Tibial nerve (tissue), 3 donors: ENCODE measurements around the gene BCL2L11.

Experiments used
- CTCF ChIP-seq, 5 experiments: fragments of 200-600 bp in 3 of 5; fragments of 450-650 bp in 2 of 5; sonication (generic) in 3 of 5; IDR thresholded peaks; one replicate each; pipeline ENCODE4 v1.5.1; 2016 to 2019; ENCODE audit warnings: antibody characterized with exemption in 5 of 5, mild to moderate bottlenecking in 3 of 5, moderate library complexity in 2 of 5
- POLR2A ChIP-seq, 2 donors: fragments of 450-650 bp; IDR thresholded peaks; one replicate each; pipeline ENCODE4 v1.6.1; 2017; ENCODE audit warnings: antibody characterized with exemption in 2 of 2, mild to moderate bottlenecking in 2 of 2, moderate library complexity in 2 of 2

DNA sequence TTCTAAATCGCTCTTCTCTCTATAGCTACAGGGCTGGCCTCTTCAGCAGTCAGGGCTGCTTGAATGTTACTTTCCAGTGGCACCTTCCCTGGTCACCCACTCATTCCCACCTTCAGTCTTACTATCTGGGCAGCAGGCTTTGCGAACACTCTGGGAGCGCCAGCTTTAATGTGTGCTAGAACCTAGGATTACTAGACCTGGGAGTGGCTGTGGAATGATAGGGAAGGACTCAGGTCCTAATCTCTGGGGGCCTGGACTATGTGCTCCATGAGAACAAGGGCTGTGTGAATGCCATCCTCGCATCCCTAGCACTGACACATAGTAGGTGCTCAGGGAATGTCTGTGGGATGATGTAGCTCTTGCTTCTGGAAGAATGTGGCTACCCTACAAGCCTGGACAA lies 57.6 kb downstream of the BCL2L11 start:
- no peak for TF ChIP-seq CTCF (IDR thresholded peaks at IDR 0.05)
- no peak for TF ChIP-seq POLR2A (IDR thresholded peaks at IDR 0.05)
